GM12864 (cell line): Measurements from ENCODE around the gene IL22RA1.

ENCODE experiments used
- DNase-seq: peaks from one replicate; pipeline ENCODE4 v3.0.0-alpha.2; 2011; ENCODE audit warnings: low read depth
- H3K4me3 ChIP-seq: 2 replicates; pipeline ENCODE4 v1.5.1; 2011; ENCODE audit warnings: mild to moderate bottlenecking, low read depth, low read length, control low read depth
- CTCF ChIP-seq: IDR thresholded peaks from 2 replicates; pipeline ENCODE4 v1.5.1; 2011; ENCODE audit warnings: low read depth, mild to moderate bottlenecking, moderate library complexity, low read length, control low read depth, inconsistent platforms; ENCODE audit errors: missing control alignments

Gene IL22RA1

GRCh38 chr1:24103879-24104278 is 39.1 kb downstream of the IL22RA1 start:
- H3K4me3 ChIP-seq, result no peak overlapping the region
- DNase-seq, result no peak
- TF ChIP-seq CTCF, result no peak

- H3K4me3 ChIP-seq, result no peak overlapping the region
- no peak for TF ChIP-seq CTCF
- DNase-seq, result no peak
Measured at GRCh38 chr1:24103408-24103807, 39.5 kb downstream of the IL22RA1 start.

GRCh38 chr1:24102961-24103360 is 40.0 kb downstream of the IL22RA1 start:
- H3K4me3 ChIP-seq, result no peak overlapping the region
- TF ChIP-seq CTCF, result no peak
- no peak for DNase-seq

GRCh38 chr1:24101796-24102586 is 40.9 kb downstream of the IL22RA1 start:
- TF ChIP-seq CTCF, result no peak
- DNase-seq, result no peak
- no peak overlapping the region for H3K4me3 ChIP-seq

GRCh38 chr1:24100945-24101737 is 41.8 kb downstream of the IL22RA1 start:
- no peak for TF ChIP-seq CTCF

GRCh38 chr1:24098943-24099638 is 43.8 kb downstream of the IL22RA1 start:
- no peak for TF ChIP-seq CTCF
- DNase-seq, result no peak
- H3K4me3 ChIP-seq, result no peak overlapping the region

More at GRCh38 chr1:24100945-24101737, 41.8 kb downstream of the IL22RA1 start:
- no peak overlapping the region for H3K4me3 ChIP-seq
- no peak for DNase-seq
